ENCODE data around the gene REEP6. TPM values are rescaled to one million over a fixed set of nuclear protein-coding genes. Genes with fewer than 3 reads are reported as not detected.

REEP6 gene
- total and polyA plus RNA-seq, 2 of the 8 experiments (the other 6 are each of a cell fraction or from before 2014, with no cell fraction given) = 12.6 to 20.7 TPM

DNA sequence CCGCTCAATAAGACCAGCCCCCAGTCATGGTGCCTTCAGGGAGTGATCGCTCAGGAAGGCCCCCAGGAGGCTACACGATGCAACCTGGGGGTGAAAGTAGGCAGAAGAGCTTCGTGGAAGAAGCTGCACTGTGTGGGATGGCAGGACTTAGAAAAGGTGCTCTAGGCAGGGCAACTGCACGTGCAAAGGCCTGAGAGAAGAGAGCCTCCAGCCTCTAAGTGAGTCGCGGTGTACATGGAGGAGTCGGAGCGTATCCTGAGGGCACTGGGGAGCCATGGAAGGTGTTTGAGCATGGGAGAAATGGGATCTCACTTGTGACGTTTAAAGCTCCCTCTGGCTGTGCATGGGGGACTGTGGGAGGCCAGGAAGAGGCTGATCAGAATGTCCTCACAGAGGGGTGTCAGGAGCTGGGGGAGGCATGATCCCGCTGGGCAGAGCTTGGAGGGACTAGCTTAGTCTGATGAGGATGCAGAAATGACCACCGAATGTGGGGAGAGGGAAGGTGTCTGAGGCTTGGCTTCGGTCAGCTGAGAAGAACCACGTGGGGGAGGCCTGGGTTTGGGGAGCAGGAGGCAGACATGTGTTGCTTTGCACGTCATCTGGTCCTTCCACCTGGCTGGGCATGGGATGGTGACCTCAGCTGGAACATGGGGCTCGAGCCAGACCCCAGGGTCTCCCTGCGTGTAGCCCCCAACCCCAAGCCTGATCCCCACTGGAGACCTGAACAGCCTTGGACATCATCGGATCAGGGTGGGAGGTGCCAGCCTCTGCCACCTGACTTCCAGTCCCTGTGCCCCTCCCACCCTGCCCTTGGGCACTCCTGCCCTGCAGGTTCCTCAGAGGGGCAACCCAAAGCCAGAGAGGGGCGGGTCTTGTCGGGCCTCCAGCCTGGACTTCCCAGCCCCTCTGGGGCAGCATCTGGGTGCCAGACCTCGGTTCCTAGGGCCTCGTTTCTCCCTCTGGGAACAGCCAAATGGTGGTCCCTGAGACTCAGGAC, 39.9 kb upstream of the REEP6 start:
- Histone ChIP-seq H3K56ac (replicated peaks; ENCODE audit: insufficient read length, low read depth, low read length) (no peak overlapping the region), H3K9ac (replicated peaks in 1 of 4; ENCODE audit: extremely low read depth in 1 of 4, low read depth in 3 of 4, low read length in 3 of 4) (no peak overlapping the region; a peak in 2 of 7 replicates), H4K20me1 (replicated peaks in 1 of 2; ENCODE audit: control insufficient read depth in 1 of 2, insufficient read depth in 2 of 2, low read length in 2 of 2) (peaks cover 13 to 14% of the 10 kb centered on the region in 2 experiments), H2BK5ac (ENCODE audit: low read depth, low read length) (no peak overlapping the region), H3K27me3 (replicated peaks in 1 of 4; ENCODE audit: control insufficient read depth in 3 of 4, extremely low read depth in 1 of 4, insufficient read depth in 3 of 4, low read length in 3 of 4) (peaks cover 34 to 59% (median 55%) of the 10 kb centered on the region in 4 experiments), H2BK12ac (ENCODE audit: low read depth, low read length) (peak overlapping the region; percentile 85; the same call in 1 of the 2 replicates), H4K8ac (ENCODE audit: extremely low read depth, insufficient read depth, low read length) (peak overlapping the region; percentile 78; the same call in 1 of the 2 replicates), H3K27ac (ENCODE audit: low read depth, low read length) (no peak overlapping the region), H2AFZ (ENCODE audit: low read length) (no peak overlapping the region), H3K4me3 (ENCODE audit: extremely low read depth in 1 of 4, insufficient read depth in 2 of 4, low read depth in 3 of 4, low read length in 4 of 4) (peak overlapping the region in 2 of 4 experiments; percentile 43 to 60; a peak in 4 of 8 replicates), H2BK15ac (ENCODE audit: low read length) (peak overlapping the region; percentile 95), H3K18ac (ENCODE audit: extremely low read depth, low read length) (no peak overlapping the region; the same call in 1 of the 2 replicates), H3K4ac (replicated peaks; ENCODE audit: insufficient read length, low read depth, low read length) (no peak overlapping the region), H3K79me2 (ENCODE audit: control insufficient read depth in 1 of 2, insufficient read depth in 2 of 2, low read length in 2 of 2) (no peaks in the 10 kb centered on the region), H3K23me2 (ENCODE audit: low read depth, low read length) (peaks cover 7% of the 10 kb centered on the region; the same call in 1 of the 2 replicates), H3K9me3 (ENCODE audit: insufficient read depth in 2 of 2, low read depth in 1 of 2, low read length in 1 of 2) (no peaks in the 10 kb centered on the region), H2BK120ac (replicated peaks; ENCODE audit: low read depth, low read length) (no peak overlapping the region), H3K23ac (ENCODE audit: insufficient read length) (no peak overlapping the region), H2AK5ac (ENCODE audit: low read depth, low read length) (0 out of 2 replicates have a peak overlapping the region, but pooled peaks have one; percentile 53), H3K36me3 (ENCODE audit: control insufficient read depth in 2 of 4, insufficient read depth in 4 of 4, low read length in 3 of 4) (no peaks in the 10 kb centered on the region), H3K4me1 (replicated peaks in 1 of 4; ENCODE audit: control insufficient read depth in 3 of 4, insufficient read depth in 4 of 4, low read length in 3 of 4) (peaks cover 0 to 37% (median 28%) of the 10 kb centered on the region in 4 experiments; a peak in 6 of 7 replicates), H2BK20ac (ENCODE audit: low read length) (0 out of 2 replicates have a peak overlapping the region, but pooled peaks have one; percentile 61), H4K91ac (replicated peaks; ENCODE audit: insufficient read length, low read length) (peak overlapping the region; percentile 76), H4K5ac (ENCODE audit: insufficient read length, low read depth, low read length) (peak overlapping the region; percentile 25), H3K79me1 (ENCODE audit: low read depth, low read length) (no peaks in the 10 kb centered on the region), H3K14ac (ENCODE audit: insufficient read length) (no peak overlapping the region), H3K4me2 (ENCODE audit: insufficient read depth in 1 of 2, low read depth in 2 of 2, low read length in 2 of 2) (peak overlapping the region; percentile 49 to 55)
- 79% methylated on average over 21 of the region's 22 CpGs; no CpG with 5 or more reads in 1 of the 2 experiments for WGBS, 2 experiments (ENCODE audit: extremely low coverage in 1 of 2, insufficient coverage in 1 of 2, insufficient read length in 1 of 2, insufficient replicate concordance in 2 of 2, low coverage in 1 of 2, low lambda C conversion rate in 2 of 2, missing lambda C conversion rate in 1 of 2)
- POLR2A ChIA-PET (ENCODE audit: partially characterized antibody) = interaction anchor here (1.0 to 9.4 kb wide), 6 partner anchors 9 to 424 kb away, joined by 3 to 109 read pairs (median 6); partner anchors contain the start of gene CIRBP
- FAIRE-seq = no peak
- CTCF ChIA-PET (ENCODE audit: partially characterized antibody) = interaction anchor here (1.0 to 1.2 kb wide), 3 partner anchors 14 to 58 kb away, joined by 3 to 5 read pairs (median 4); no protein-coding TSS in a partner anchor
- DNase-seq (ENCODE audit: low read depth in 1 of 2, low spot score in 2 of 2) = no peak
- TF ChIP-seq RBBP5 (IDR thresholded peaks at IDR 0.05; ENCODE audit: borderline replicate concordance, low read depth, low read length) (no peak), HDAC2 (IDR thresholded peaks at IDR 0.05; ENCODE audit: borderline replicate concordance in 1 of 2, low read depth in 2 of 2, low read length in 2 of 2) (0 out of 4 replicates have a peak, but pooled peaks of 1 of the 2 experiments have one; percentile 40), EZH2 (IDR thresholded peaks at IDR 0.05; ENCODE audit: low read depth, low read length, severe bottlenecking) (no peak), KDM4A (IDR thresholded peaks at IDR 0.05; ENCODE audit: low read depth, low read length, severe bottlenecking) (no peak), TEAD4 (IDR thresholded peaks at IDR 0.05; ENCODE audit: low read depth, low read length) (no peak), YY1 (IDR thresholded peaks at IDR 0.05; ENCODE audit: low read depth, low read length) (no peak), SAP30 (IDR thresholded peaks at IDR 0.05; ENCODE audit: insufficient read depth, insufficient replicate concordance, low read length) (no peak)
- TF ChIP-seq, protein P1, sequence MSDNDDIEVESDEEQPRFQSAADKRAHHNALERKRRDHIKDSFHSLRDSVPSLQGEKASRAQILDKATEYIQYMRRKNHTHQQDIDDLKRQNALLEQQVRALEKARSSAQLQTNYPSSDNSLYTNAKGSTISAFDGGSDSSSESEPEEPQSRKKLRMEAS (IDR thresholded peaks at IDR 0.05) = peak; percentile 44; the same call in 1 of the 2 replicates

Measured in H1 (cell line).